Measurements from ENCODE around the gene RPS6KA1. TPM values are rescaled to one million over a fixed set of nuclear protein-coding genes. Genes with fewer than 3 reads are reported as not detected.
"Not testable (repeated sequence)": the region's sequence is repeated elsewhere in the genome, so short reads cannot be mapped to it uniquely, and the experiment has no call there.

Gene RPS6KA1
- total RNA-seq, 1 donor from 2014 or later = 15.9 TPM

GRCh38 chr1:26597629-26598039, 68.1 kb downstream of the RPS6KA1 start:
- DNase-seq (ENCODE audit: low read depth in 2 of 2) = peak; percentile 50 to 63

- no peak for DNase-seq (ENCODE audit: low read depth in 2 of 2)
Measured at GRCh38 chr1:26598890-26599289, 69.3 kb downstream of the RPS6KA1 start.

- DNase-seq (ENCODE audit: low read depth in 2 of 2) = peak; percentile 64 to 68
Measured at GRCh38 chr1:26602378-26602959, 72.9 kb downstream of the RPS6KA1 start.

- DNase-seq (ENCODE audit: low read depth in 2 of 2) = no peak
Measured at GRCh38 chr1:26603856-26604255, 74.3 kb downstream of the RPS6KA1 start.

GRCh38 chr1:26607186-26607585, 77.6 kb downstream of the RPS6KA1 start:
- DNase-seq (ENCODE audit: low read depth in 2 of 2) = no peak

- no peak for DNase-seq (ENCODE audit: low read depth in 2 of 2)
Measured at GRCh38 chr1:26608895-26609294, 79.3 kb downstream of the RPS6KA1 start.

- DNase-seq (ENCODE audit: low read depth in 2 of 2) = no peak
Measured at GRCh38 chr1:26610781-26611180, 81.2 kb downstream of the RPS6KA1 start.

- DNase-seq (ENCODE audit: low read depth in 2 of 2) = not testable (repeated sequence)
Measured at GRCh38 chr1:26612627-26613026, 83.1 kb downstream of the RPS6KA1 start.

GRCh38 chr1:26614655-26615411, 85.3 kb downstream of the RPS6KA1 start:
- no peak for DNase-seq (ENCODE audit: low read depth in 2 of 2)

GRCh38 chr1:26616881-26617280, 87.3 kb downstream of the RPS6KA1 start:
- DNase-seq (ENCODE audit: low read depth in 2 of 2) = no peak

- no peak for DNase-seq (ENCODE audit: low read depth in 2 of 2)
Measured at GRCh38 chr1:26618561-26618960, 89.0 kb downstream of the RPS6KA1 start.

Other genes starting within 250 kb of the RPS6KA1 start
- 17.5 and 25.9 TPM in 2 replicates for gene SH3BGRL3, start 249.7 kb upstream of the RPS6KA1 start, total RNA-seq
- gene UBXN11, start 223.1 kb upstream of the RPS6KA1 start, total RNA-seq = 1.7 and 2.7 TPM in 2 replicates
- not detected in 2 replicates for gene CD52, start 211.8 kb upstream of the RPS6KA1 start, total RNA-seq
- 0.25 and 0.51 TPM in 2 replicates for gene CRYBG2, start 175.6 kb upstream of the RPS6KA1 start, total RNA-seq
- gene ZNF683, start 157.0 kb upstream of the RPS6KA1 start, total RNA-seq = not detected in 2 replicates
- not detected in 2 replicates for gene LIN28A, start 118.9 kb upstream of the RPS6KA1 start, total RNA-seq
- gene DHDDS, start 97.4 kb upstream of the RPS6KA1 start, total RNA-seq = 21.2 and 27.4 TPM in 2 replicates
- gene HMGN2, start 57.3 kb upstream of the RPS6KA1 start, total RNA-seq = 130 and 209 TPM in 2 replicates
- 7.3 and 15.2 TPM in 2 replicates for gene ARID1A, start 166.3 kb downstream of the RPS6KA1 start, total RNA-seq

Measured in dermis microvascular lymphatic vessel endothelial cell (primary cell).